Islet of Langerhans (tissue), 1 donor: ENCODE measurements around the gene PDGFRB.

Source experiments
- FAIRE-seq: peaks from one replicate; lab custom pipeline; 2011; peaks lifted over from hg19 to GRCh38; lab: Jason Lieb, UNC

The PDGFRB gene

DNA sequence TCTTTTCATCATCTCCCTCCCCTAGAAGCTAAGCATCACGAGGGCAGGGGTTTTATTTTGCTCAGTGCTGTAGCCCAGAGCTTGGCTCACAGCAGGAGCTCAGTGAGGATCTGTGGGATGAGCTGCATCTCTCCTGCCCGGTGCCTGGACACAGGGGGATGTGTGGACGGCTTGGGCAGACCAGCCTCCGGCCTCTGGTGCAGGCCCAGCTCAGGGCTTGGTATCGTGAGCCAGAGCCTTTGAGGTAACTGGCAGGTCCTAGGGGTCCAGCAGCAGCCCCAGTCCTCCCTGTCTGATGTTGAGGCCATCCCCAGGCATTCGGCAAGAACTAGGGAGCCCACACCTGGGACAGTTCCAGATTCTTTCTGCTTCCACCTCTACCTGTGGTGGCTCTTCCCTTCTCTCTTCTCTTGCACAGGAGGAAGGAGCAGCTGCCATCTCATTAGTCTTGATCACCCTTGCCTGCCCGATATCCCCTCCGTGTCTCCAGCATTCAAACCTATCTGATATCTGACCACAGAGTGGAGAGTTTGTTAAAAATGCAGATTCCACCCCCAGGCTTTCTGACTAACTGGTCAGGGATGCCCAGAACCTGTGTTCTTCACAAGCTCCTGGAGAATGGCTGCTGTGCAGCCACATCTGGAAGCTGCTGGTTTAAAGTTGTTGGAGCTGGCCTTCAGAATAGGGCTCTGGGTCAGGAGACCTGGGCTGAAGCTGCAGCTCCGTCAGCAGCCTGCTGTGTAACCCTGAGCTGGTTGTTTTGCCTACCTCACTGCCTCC, 26.3 kb upstream of the PDGFRB start:
- no peak for FAIRE-seq

DNA sequence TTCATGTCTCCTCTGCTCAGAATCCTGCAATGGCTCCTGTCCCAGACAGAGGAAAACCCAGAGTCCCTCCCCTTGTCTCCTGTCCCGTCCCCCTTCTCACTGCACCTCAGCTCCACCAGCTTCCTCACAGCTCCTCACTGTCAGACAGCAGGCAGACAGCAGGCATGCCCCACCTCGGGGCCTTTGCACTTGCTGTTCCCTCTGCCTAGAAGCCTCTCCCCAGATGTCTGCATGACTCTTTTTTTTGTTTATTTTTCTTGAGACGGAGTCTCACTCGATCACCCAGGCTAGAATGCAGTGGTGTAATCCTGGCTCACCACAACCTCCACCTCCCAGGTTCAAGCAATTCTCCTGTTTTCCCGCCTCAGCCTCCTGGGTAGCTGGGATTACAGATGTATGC, 25.4 kb upstream of the PDGFRB start:
- no peak for FAIRE-seq

- FAIRE-seq: no peak
These were observed 24.8 kb upstream of the PDGFRB start for GRCh38 chr5:150180241-150181026.

GRCh38 chr5:150179019-150179620, 23.5 kb upstream of the PDGFRB start:
- FAIRE-seq: no peak

GRCh38 chr5:150178262-150178661, 22.6 kb upstream of the PDGFRB start:
- FAIRE-seq: no peak

GRCh38 chr5:150177721-150178120, 22.1 kb upstream of the PDGFRB start:
- FAIRE-seq: no peak

GRCh38 chr5:150176745-150177477, 21.3 kb upstream of the PDGFRB start:
- no peak for FAIRE-seq

DNA sequence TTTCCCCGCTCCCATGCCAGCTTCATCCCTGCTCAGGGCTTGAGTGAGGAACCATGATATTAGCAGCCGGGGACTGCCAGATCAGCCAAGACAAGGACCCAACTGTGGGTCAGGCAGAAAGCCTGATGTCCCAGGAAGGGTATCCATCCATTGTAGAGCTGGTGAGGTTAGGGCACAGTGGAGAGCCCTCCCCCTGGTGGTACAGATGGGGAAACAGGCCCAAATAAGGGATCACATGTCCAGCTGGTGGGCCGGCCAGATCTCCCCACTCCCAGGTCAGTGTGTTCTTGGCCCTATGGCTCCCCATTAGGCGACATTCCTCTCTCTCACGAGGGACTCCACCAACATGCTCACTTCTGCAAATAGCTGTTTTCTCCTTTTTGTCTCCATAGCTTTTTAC, 19.9 kb upstream of the PDGFRB start:
- no peak for FAIRE-seq

DNA sequence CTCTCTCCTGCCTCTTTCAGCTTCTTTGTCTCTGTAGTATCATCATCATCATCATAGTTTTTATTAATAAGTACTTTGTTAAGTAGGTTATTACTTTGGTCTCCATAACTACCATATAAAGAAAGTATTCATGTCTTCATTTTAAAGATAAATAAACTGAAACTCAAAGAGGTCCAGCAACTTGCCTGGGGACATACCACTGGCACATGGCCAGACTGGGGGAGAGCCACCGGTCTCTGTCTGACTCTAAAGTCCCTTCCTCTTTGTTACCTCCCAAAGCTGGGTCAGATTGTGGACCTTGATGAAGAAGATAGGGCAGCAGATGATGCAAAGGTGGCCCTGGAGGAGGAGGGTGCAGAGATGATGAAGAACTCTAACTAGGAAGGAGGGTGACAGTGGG, 19.4 kb upstream of the PDGFRB start:
- FAIRE-seq: no peak

GRCh38 chr5:150174285-150174684, 18.6 kb upstream of the PDGFRB start:
- no peak for FAIRE-seq

- no peak for FAIRE-seq
These were observed 17.5 kb upstream of the PDGFRB start for GRCh38 chr5:150173161-150173560.

DNA sequence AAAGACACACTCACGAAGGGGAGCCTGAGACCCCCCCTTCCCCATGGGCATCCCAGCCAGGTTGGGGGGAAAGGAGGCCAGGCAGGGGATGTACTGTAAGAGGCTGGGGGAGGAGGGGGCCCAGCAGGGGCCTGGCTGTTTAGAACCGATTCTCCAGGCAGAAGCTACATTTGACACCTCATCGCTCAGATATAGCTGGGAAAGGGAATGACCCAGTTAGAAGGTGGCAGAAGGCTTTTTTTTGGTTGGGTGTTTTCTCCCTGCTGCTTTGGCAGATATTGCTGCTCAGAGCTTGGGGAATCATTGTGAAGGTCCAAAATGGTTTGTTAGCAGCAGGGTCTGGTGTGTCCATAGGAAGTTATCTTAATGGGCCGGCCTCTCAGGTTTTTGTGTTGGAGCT, 16.9 kb upstream of the PDGFRB start:
- no peak for FAIRE-seq

- no peak for FAIRE-seq
These were observed 16.5 kb upstream of the PDGFRB start for GRCh38 chr5:150172145-150172544.

- FAIRE-seq: no peak
These were observed 13.2 kb upstream of the PDGFRB start for GRCh38 chr5:150168864-150169263.

GRCh38 chr5:150167908-150168307, 12.3 kb upstream of the PDGFRB start:
- no peak for FAIRE-seq

DNA sequence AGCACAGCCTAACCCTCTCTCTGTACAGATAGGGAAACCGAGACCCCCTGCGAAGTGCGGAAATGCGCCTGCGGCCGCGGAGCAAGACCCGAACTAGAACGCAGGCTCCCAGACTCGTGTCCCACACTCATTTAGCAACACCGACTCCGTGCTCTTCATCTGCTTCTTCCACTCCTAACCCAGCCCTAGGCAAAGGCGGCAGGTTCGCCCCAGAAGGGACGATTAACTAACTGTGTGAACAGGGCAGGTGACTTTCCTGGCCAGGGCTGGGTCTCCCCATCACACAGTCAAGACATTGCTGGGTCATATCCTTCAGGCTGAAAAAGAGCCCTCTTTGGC, 11.8 kb upstream of the PDGFRB start:
- FAIRE-seq: no peak

- FAIRE-seq: no peak
These were observed 11.2 kb upstream of the PDGFRB start, which contains the start of gene CDX1 for GRCh38 chr5:150166650-150167511. Gene CDX1, plus strand, starts transcription at chr5:150166778. Its CDS starts 99 bp downstream, at chr5:150166877.

DNA sequence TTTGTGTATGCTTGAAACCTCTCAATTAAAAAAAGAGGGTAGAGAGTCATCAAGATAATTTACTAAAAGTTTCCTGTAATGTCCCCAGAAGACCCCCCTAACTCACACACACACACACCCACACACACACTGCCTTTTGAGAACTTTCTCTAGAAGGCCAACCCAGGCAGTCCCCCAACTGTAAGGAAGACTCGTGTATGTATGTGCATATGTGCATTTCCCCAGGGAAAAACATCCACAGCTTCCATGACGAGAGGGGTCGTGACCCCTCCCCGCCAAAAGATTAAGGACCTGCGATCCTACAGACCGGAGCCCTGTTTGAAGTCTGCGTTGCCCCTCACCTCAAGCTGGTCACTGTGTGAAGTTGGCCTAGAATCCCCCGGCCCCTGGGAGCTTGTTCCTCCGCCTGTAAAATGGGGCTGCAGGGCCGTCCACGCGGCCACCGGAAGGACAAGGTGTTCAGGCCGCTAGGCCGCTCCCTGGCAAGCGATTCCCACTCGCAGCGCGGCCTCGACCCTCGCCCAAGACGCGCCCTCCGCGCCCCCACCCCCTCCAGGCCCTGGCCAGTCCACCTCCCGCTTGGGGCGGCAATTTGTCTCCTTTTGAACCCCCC, 10.5 kb upstream of the PDGFRB start:
- FAIRE-seq: no peak

DNA sequence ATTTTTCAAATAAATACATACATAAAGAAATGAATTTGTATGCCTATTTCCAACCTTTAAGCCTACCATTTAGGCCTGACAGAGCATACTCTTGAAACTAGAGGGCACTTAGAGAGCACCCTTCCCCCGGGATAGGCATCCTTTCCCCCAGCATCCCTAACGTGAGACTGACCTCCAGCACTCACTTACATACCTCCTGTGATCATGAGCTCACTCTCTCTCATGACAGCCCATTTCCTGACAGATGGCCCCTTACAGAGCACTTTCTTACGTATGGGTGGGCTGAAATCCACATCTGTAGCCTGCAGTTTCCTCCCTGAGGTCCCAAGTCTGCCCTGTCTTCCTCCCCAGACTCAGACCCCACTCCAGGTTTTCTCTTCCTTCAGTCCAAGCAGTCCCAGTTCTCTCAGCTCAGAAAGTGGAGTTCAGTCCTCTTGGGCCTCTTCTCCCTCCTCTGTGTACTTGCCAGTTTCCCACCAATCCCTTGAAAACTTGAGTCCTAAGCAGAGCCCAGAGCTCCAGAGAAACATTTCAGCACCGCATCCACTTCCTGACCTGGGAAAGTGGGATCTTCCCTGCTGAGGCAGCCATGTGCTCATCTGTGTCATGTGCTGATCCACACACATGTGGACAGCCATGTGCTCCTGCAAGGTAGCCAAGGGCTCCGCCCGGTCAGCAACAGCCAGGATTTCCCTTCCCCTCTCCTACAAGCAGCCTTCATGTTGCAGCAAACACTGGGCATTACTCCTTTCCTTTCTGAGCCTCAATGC, 8.8 kb upstream of the PDGFRB start:
- FAIRE-seq: no peak

DNA sequence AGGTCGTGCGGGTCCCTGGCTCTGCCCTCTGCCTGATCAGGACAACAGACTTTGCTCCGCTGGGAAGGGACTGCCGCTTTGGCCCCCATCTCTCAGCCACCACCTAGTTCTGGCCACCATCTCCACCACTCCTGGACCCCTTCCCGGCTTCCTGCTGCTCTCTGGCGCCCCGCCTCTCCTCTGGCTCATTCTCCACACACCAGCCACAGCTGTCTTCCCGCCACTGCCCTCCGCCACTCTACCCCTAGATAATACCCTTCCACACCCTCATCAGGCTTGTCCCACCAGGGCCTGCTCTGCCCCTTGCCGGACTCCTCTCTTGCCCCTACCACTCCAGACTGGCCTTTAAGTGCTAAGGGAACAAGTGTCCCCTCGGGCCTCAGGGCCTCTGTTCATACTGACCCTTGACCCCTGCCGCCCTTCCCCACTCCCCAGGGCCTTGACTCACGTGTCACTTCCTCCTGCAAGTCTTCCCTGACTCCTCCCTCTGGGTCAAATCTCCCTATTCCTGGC, 8.0 kb upstream of the PDGFRB start:
- FAIRE-seq: no peak
